ENCODE measurements around the gene ZMAT5.
"Not testable (repeated sequence)": the region's sequence is repeated elsewhere in the genome, so short reads cannot be mapped to it uniquely, and the experiment has no call there.

The ZMAT5 gene

DNA sequence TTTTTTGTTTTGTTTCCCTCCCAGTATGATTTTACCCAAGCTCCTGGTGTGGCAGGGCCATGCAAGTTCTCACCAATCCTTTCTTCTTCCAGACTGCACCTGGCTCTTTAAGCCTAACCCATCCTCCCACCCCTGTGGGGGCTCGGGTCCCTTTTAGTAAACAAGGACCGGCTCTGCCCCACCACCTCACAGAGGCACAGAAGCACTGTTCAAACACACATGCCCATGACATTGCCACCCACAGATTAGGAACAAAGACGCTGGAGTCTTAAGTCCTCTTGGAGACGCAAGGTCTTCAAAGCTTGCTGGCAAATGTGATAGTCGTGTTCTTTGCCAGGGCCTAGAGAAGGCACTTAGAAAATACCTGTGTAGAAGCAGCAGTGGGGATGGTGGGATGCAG is 19.2 kb upstream of the ZMAT5 start:
- no peak for DNase-seq (ENCODE audit: low read depth in 2 of 2)

DNA sequence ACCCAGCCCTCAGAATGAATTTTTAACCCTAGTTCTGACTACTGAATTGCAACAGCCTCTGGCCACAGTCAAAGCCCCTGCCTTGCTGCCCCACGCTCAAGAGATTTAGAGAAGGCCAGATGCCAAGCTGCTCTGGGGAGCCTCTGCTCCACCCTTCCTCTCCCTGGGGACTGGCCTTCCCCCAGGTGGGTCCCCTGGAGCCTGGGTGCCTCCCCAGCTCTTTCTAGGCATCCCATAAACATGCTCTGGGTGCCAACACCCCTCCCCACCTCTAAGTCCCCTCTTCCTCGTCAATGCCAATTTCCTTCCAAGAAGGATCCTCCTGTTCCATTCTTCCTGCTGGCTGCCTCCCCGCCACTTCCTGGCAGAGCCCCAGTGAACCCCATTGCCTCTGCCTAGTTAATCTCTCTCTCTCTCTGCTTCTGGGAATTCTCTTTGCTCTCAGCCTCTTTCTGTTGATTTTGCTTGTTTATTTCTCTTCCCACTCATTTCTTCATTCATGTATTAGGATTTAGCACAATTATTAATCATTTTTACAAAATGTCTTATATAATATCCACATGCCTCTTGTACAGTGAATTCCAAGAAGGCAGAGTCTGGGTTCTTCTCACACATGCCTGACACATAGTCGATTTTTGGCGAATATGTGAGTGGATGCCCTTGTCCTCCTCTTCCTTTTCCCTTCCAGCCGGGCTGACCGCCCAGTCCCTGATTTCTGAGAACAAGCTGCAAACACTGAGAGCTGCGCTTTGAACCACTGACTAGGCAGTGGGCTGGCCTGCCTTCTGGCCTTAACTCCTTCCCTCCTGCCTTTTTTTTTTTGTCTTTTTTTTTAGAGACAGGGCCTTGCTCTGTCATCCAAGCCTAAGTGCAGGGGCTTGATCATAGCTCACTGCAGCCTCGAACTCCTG is 17.9 kb upstream of the ZMAT5 start:
- DNase-seq (ENCODE audit: low read depth in 2 of 2) = no peak

DNA sequence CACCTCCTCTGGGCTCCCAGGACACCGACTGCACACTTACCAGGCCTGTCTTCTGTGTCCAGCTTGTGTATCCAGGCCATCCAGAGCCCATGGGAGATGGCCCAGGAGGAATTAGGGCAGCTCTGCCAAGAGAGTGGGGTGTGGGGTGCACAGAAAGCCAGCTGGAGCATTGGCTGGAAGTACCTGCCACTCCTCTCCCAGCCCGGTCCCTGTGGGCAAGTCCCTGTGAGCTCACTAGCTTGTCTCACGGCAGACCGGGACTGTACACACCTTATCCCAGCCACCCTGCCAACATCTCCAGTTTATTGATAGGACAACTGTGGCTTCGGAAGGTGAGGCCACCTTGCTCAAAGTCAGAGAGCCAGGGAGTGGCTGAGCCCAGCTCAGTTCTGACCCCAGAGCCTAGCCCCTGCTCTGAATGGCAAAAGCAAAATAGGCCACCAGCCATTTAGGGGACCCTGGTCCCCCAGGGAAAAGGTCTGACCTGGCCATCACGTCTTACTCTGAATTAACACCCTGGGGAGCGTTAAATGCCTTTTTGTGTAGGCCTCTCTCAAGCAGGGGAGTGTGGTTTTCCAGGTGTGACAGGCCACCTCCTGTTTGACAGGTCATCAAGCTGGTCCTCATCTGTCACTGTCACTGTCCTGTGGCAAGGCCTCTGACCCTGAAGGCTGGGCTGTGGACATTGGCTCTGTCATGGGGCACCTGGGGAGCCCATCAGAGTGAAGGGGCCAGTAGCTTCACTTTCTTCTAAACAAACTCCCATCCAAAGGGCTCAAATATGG is 15.4 kb upstream of the ZMAT5 start:
- no peak for DNase-seq (ENCODE audit: low read depth in 2 of 2)

DNA sequence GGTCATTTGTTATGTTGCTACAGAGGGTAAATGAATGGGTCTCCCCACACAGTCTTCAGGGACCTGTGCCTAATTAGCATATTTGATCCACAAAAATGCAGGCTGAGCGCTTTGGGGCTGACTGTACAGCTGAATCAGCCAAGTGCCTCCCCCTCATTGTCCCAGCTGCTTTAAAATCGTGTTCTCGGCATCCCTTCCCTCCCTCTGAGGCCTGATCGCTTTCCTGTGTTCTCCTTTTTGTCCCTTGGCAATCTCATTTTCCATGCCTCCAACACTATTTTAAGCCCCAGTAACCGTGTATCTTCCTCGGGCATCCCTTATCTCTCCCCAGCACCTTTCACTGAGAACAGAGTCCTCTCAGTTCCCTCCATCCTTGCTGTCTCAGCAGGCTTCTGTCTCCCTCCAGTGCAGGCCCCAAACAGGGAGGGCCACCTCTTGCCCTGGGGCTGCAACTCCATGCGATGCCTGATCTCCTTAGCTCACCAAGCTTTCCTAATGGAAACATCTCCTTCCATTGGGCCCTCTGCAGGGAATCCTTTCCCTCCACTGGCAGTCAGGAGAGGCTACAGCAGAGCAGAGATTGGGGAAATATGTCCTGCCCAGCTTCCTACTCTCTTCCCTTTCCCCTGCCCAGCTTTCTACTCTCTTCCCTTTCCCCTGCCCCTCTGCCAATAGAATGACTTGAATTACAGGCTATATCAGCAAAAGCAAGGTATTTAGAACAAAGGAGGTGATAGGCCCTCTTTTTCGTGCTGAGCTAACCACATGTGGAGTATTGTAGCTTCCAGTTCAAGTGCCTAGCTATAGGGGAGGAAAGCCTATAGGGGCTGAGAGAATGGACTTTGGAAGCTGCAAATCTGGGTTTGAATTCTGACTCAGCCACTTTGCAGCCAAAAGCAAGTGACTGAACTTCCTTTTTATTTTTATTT is 14.2 kb upstream of the ZMAT5 start:
- no peak for DNase-seq (ENCODE audit: low read depth in 2 of 2)

DNA sequence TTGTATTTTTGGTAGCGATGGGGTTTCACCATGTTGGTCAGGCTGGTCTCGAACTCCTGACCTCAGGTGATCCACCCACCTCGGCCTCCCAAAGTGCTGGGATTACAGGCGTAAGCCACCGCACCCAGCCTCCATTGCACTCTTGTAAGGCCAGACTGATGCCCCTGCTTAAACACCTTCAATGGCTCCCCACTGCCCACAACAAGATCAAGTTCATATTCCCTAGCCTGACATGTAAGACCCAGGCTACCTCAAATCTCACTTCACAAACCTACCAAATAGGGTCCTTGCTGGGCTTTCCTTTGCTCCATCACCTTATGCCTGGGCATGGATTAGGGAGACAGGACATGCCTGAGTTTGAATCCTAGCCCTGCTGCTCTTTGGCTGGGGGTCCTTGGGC is 13.4 kb upstream of the ZMAT5 start:
- no peak for DNase-seq (ENCODE audit: low read depth in 2 of 2)

DNA sequence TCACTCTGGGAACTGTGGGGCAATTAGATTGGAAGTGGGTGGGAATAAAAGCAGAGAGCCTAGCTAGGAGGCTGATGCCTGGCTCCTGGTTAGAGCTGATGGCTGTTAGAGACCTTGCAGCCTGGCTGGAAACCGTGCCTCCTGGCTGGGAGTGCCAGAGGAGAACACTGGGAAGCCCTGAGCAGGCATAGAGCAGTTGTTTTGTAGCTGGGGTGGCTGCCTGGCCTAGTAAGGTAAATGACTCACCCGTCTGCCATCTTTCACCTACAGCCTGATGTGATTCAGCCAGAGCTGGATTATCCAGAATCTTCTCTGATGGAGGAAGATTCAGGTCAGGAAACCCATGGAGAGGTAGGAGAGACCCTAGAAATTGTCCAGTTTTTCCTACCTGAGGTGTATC is 6.4 kb upstream of the ZMAT5 start:
- DNase-seq (ENCODE audit: low read depth in 2 of 2) = no peak

DNA sequence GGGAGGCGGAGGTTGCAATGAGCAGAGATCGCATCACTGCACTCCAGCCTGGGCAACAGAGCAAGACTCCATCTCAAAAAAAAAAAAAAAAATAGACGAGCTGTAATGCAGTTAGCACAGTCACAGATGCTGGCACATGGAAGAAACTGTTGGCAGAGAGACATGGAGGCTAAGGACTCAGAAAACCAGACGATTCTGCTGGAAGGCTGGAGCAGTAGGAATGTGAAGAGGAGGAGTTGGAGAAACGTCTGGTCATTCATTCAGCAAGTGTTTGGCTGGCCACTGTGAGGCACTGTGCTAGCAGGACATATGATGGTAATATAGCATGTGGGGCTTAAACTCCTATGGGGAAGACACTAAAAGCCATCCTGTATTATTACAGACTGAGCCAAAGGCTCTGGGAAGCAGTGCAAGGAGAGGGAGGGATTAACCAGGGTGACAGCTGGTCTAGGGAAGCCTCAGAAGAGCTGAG is 5.4 kb upstream of the ZMAT5 start:
- no peak for DNase-seq (ENCODE audit: low read depth in 2 of 2)

DNA sequence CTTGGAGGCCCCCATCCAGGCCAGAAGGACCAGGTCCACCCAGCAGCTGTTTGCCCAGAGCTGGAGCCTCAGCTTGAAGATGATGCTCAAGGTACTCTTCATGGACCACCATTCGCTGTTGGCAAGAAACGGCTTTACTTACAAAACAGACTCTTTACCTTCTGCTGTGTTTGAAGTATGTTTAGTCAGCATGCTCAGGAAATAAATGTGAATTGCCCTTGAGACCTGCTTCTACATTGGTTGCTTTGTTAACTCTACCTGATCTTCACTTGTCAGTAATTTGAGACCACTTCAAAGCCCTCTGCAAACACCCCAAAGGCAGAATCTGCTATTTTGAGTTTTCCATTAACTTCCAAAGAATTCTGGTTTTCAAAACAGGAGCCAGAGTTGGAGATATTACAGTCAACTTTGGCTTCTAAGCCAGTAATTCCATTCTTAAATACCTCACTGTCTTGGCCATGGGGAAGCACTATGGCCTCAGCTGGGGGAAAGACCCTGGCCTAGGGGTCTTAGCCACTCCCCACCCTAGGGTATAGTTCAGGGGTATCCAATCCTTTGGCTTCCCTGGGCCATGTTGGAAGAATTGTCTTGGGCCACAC is 3.0 kb upstream of the ZMAT5 start:
- no peak for DNase-seq (ENCODE audit: low read depth in 2 of 2)

DNA sequence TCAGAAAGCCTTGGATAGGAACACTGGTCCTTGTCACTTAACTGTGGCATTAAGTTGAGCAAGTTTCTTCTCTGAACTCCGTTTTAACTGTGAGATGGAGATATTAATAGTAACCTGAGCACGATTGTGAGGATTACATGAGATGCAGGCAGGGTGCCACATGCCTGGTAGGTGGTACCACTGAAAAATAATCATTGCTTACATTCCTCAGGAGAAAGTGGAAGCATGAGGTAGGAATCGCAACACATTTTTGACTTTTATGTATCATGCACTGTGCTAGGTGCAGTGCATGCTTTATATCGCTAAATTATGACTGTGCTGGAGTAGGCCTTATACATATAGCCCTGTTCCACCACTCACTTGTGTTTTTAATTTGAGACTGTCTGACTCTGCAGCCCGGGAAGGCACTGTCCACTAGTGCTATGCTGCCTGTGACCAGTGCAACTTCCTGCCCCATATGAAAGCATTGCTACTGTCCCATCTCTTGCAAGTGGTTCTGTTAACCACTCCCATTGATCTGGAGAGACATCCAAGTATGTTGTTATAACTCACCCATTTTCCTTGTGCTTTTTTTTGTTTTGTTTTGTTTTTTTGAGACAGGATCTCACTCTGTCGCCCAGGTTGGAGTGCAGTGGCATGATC is 1.4 kb upstream of the ZMAT5 start:
- no peak for DNase-seq (ENCODE audit: low read depth in 2 of 2)

DNA sequence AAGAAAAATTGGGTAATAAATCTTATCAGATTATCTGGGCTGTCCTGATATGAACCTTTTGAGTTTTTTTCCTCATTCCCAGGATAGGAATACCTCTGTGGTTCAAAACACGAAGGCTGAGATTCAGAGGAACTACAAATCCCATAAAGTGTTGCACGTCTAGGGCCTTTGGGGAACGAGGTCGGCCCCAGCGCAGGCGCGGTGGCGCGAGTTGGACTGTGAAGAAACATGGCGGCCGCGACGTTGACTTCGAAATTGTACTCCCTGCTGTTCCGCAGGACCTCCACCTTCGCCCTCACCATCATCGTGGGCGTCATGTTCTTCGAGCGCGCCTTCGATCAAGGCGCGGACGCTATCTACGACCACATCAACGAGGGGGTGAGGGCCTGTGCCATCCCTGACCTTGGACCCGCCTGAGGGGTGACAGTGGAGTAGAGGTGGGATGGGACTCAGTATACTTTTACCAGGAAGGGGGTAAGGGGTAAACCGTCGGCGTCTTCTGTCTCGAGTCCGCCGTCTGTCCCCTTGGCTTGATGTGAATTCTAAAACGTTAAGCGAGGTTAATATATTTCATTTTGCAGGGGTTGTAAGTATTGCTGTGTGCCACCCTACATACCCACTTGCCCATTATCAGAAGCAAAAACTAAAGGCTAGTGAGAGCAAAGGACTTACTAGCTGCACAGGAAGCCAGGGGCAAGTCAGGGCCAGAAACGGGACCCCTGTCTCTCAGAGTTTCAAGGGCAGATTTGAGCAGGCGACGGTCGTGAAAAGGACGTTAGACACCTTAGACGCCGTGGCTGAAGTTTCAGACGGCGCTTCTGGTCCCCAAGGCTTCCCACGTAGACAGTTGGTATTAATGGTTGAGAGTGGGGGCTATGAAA is 604 bp upstream of the ZMAT5 start, which contains the start of gene UQCR10:
UQCR10 (plus strand) TSS at position 199 of the 881 bp plus-strand sequence; CDS start at position 229, 30 bp downstream.
- DNase-seq (ENCODE audit: low read depth in 2 of 2) = peak; percentile 79 to 86

DNA sequence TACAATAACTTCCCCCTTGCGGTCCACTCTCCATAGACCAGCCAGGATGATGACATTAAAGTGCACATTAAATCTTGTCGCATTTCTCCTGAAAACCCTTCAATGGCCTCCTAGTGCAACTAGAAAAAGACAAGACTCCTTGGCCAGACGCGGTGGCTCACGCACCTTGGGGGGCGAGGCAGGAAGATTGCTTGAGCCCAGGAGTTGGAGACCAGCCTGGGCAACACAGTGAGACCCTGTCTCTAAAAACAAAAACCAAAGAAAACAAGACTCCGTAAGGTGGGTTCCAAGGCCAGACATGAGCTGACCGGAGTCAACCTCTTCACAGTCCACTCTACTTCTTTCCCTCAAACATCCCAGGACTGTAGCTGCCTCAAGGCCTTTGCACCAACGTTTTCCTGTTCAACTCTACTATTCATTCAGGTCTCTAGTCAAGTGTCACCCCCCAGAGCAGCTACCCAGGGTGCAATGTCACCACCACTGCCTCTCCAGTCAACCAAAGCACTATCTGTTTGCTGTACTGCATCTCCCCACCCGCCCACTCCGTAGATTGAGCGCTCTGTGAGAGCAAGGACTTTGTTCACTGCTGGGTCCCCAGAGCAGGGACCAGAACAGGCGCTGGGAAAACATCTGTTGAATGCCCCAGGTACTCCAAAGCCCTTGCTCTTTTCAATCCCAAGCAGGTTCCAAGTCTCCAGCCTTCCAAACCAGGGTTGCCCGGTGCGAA is 739 bp downstream of the ZMAT5 start:
- peak in 1 of 2 donors; percentile 2 for DNase-seq (ENCODE audit: low read depth in 2 of 2)

DNA sequence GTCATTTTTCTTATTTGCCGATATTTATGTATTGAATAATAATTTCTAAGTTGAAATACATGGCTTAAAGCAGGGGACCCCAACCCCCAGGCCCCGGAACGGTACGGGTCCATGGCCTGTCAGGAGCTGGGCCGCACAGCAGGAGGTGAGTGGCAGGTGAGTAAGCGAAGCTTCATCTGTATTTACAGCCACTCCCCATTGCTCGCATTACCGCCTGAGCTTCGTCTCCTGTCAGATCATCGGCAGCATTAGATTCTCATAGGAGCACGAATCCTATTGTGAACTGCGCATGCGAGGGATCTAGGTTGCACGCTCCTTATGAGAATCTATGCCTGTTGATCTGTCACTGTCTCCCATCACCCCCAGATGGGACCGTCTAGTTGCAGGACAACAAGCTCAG is 4.5 kb downstream of the ZMAT5 start:
- no peak for DNase-seq (ENCODE audit: low read depth in 2 of 2)

DNA sequence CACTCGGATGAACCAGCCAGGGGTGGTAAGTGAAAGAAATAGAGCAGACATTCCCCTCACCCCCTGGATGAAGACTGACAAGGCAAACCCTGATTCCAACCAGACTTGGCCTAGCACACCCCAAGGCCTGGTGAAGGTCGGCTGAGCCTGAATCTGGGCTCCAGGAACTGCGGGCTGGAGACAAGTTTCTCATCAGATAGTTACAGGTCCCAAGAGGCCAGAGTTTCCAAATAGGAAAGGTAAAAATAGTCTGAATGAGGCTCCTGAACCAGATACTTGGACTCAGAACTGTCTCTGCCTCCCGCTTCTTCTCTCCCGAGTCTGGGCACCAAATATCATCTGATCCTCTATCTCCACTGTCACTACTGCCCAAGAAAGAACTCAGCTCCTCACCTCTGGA is 7.8 kb downstream of the ZMAT5 start:
- DNase-seq (ENCODE audit: low read depth in 2 of 2) = no peak

DNA sequence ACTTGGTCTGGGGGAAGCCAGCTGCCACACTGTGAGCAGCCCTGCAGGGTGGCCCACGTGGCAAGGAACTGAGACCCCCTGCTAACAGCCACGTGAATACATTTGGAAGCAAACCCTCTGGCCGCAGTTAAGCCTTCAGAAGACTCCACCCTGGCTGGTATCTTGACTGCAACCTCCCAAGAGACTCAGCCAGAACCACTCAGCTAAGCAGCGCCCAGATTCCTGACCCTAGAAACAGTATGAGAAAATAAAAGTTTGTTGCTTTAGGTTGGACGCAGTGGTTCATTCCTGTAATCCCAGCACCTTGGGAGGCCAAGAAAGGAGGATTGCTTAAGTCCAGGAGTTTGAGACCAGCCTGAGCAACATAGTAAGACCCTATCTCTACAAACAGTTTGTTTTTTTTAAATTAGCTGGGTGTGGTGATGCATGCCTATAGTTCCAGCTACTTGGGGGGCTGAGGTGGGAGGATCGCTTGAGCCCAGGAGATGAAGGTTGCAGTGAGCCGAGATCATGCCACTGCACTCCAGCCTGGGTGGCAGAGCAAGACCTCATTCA is 8.7 kb downstream of the ZMAT5 start:
- no peak for DNase-seq (ENCODE audit: low read depth in 2 of 2)

DNA sequence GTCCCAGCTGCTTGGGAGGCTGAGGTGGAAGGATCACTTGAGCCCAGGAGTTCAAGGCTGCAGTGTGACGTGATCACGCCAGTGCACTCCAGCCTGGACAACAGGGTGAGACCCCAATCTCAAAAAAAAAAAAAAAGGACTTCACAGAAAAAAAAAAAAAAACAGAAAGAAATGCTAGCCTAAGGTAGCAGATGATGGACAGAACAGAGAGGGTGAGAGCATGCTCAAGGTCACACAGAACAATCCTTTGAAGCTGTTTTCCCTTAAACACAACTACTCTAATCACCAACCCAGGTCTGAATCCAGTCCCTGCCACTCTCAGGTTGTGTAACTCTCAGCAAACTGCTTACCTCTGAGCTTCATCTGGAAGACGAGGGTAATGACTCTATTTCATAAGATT is 9.7 kb downstream of the ZMAT5 start:
- DNase-seq (ENCODE audit: low read depth in 2 of 2) = no peak

DNA sequence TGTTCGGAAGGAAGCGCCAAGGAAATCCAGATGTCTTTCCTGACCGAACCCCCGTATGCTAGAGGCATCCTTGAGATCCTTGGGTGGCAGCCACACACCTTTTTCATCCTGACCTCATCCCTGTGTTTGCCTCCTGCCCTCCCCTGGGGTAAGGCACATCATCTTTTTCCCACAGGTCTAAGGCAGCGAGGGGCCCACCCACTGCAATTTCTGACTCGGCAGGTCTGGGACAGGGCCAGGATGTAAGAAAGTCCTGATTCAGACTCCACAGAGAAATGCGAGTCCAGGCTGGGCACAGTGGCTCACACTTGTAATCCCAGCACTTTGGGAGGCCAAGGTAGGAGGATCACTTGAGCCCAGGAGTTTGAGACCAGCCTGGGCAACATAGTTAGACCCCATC is 10.5 kb downstream of the ZMAT5 start:
- no peak for DNase-seq (ENCODE audit: low read depth in 2 of 2)

DNA sequence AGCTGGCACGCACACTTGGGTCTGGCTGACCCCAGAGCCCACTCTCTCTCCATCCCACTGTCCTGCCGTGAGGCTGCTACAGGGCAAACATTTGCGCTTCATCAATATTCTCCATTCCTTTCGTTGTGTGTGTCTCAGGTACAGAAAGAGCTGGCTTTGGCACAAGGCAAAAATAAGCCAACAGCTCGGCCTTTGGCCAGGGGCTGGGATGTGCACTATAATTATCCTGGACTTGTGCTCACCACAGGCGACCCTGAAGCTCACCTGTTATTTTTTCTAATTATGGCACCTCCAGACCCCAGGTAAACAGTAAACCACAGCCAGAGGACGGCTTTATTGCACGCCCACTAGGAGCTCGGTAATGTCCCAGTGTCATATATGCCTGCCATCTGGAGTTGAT is 10.9 kb downstream of the ZMAT5 start:
- no peak for DNase-seq (ENCODE audit: low read depth in 2 of 2)

DNA sequence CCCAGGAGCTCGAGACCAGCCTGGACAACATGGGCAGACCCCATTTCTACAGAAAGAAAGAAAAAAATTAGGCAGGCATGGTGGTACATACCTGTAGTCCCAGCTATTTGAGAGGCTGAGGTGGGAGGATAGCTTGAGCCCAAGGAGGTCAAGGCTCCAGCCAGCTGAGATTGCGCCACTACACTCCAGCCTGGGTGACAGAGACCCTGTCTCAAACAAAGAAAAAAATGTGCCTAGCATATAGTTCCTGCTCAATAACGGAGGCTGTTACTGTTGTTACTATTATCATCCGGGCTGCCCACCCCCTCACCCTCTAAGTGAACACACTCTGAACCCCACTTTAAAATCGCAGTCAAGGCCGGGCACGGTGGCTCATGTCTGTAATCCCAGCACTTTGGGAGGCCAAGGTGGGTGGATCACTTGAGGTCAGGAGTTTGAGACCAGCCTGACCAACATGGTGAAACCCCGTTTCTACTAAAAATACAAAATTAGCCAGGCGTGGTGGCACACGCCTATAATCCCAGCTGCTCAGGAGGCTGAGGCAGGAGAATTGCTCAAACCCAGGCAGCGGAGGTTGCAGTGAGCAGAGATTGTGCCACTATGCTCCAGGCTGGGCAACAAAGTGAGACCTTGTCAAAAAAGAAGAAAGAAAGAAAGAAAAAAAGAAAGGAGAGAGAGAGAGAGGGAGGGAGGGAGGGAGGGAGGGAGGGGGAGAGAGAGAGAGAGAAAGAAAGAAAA is 12.0 kb downstream of the ZMAT5 start:
- not testable (repeated sequence) for DNase-seq (ENCODE audit: low read depth in 2 of 2)
